ENCODE data around the gene ARHGEF17.

Gene ARHGEF17

GRCh38 chr11:73388265-73389133 lies 80.4 kb downstream of the ARHGEF17 start:
- no peak overlapping the region for H3K4me3 ChIP-seq (ENCODE audit: low read depth, low read length)
- in situ Hi-C loops (cut with HindIII; ENCODE audit: low sequenced_read_pairs): no loop called here
- no peak for TF ChIP-seq CTCF (IDR thresholded peaks at IDR 0.05; ENCODE audit: low read depth, low read length)
- DNase-seq (ENCODE audit: low read depth, low spot score): no peak

GRCh38 chr11:73389134-73389525 lies 81.1 kb downstream of the ARHGEF17 start:
- no peak for TF ChIP-seq CTCF (IDR thresholded peaks at IDR 0.05; ENCODE audit: low read depth, low read length)
- no peak overlapping the region for H3K4me3 ChIP-seq (ENCODE audit: low read depth, low read length)
- DNase-seq (ENCODE audit: low read depth, low spot score): no peak
- in situ Hi-C loops (cut with HindIII; ENCODE audit: low sequenced_read_pairs): no loop called here

GRCh38 chr11:73389916-73390315 lies 81.8 kb downstream of the ARHGEF17 start:
- no peak overlapping the region for H3K4me3 ChIP-seq (ENCODE audit: low read depth, low read length)
- no peak for TF ChIP-seq CTCF (IDR thresholded peaks at IDR 0.05; ENCODE audit: low read depth, low read length)
- DNase-seq (ENCODE audit: low read depth, low spot score): no peak
- in situ Hi-C loops (cut with HindIII; ENCODE audit: low sequenced_read_pairs): no loop called here

- no peak for TF ChIP-seq CTCF (IDR thresholded peaks at IDR 0.05; ENCODE audit: low read depth, low read length)
- no peak overlapping the region for H3K4me3 ChIP-seq (ENCODE audit: low read depth, low read length)
- no peak for DNase-seq (ENCODE audit: low read depth, low spot score)
- in situ Hi-C loops (cut with HindIII; ENCODE audit: low sequenced_read_pairs): no loop called here
Measured at GRCh38 chr11:73390601-73391565, 82.8 kb downstream of the ARHGEF17 start.

GRCh38 chr11:73391665-73392064 lies 83.6 kb downstream of the ARHGEF17 start:
- no peak overlapping the region for H3K4me3 ChIP-seq (ENCODE audit: low read depth, low read length)
- no peak for TF ChIP-seq CTCF (IDR thresholded peaks at IDR 0.05; ENCODE audit: low read depth, low read length)
- no peak for DNase-seq (ENCODE audit: low read depth, low spot score)
- in situ Hi-C loops (cut with HindIII; ENCODE audit: low sequenced_read_pairs): no loop called here

- TF ChIP-seq CTCF (IDR thresholded peaks at IDR 0.05; ENCODE audit: low read depth, low read length): no peak
- in situ Hi-C loops (cut with HindIII; ENCODE audit: low sequenced_read_pairs): no loop called here
- no peak for DNase-seq (ENCODE audit: low read depth, low spot score)
- H3K4me3 ChIP-seq (ENCODE audit: low read depth, low read length): no peak overlapping the region
Measured at GRCh38 chr11:73392108-73393010, 84.3 kb downstream of the ARHGEF17 start.
